22Rv1 (cell line): ENCODE results near the gene HEYL.

Experiments
- H3K27ac ChIP-seq: fragments of 450-650 bp; 2 replicates; pipeline ENCODE4 v1.5.1; 2017
- CTCF ChIP-seq: fragments of 450-650 bp; IDR thresholded peaks from 2 replicates; pipeline ENCODE4 v1.5.1; 2017; ENCODE audit warnings: mild to moderate bottlenecking
- ZFX ChIP-seq: fragments of 450-650 bp; IDR thresholded peaks from 2 replicates; pipeline ENCODE4 v1.6.1; 2017; ENCODE audit warnings: antibody characterized with exemption, borderline replicate concordance

Gene HEYL

GRCh38 chr1:39632682-39633417, 6.6 kb downstream of the HEYL start:
- no peak overlapping the region for H3K27ac ChIP-seq
- TF ChIP-seq CTCF (no peak), ZFX (no peak)

GRCh38 chr1:39632323-39632681, 7.1 kb downstream of the HEYL start:
- H3K27ac ChIP-seq = no peak overlapping the region
- no peak for TF ChIP-seq ZFX
- no peak for TF ChIP-seq CTCF

- no peak for TF ChIP-seq CTCF
- H3K27ac ChIP-seq = no peak overlapping the region
These were observed 7.8 kb downstream of the HEYL start for GRCh38 chr1:39631361-39632322.

- H3K27ac ChIP-seq = no peak overlapping the region
- TF ChIP-seq CTCF (no peak), ZFX (no peak)
These were observed 10.6 kb downstream of the HEYL start for GRCh38 chr1:39628807-39629350.

GRCh38 chr1:39626646-39627045, 12.8 kb downstream of the HEYL start:
- H3K27ac ChIP-seq = no peak overlapping the region
- TF ChIP-seq CTCF = no peak
- no peak for TF ChIP-seq ZFX

GRCh38 chr1:39625462-39626273, 13.8 kb downstream of the HEYL start:
- no peak for TF ChIP-seq ZFX
- H3K27ac ChIP-seq = no peak overlapping the region

GRCh38 chr1:39625009-39625408, 14.4 kb downstream of the HEYL start:
- TF ChIP-seq CTCF (no peak), ZFX (no peak)
- H3K27ac ChIP-seq = no peak overlapping the region
